ENCODE measurements around the gene FBRSL1. TPM values are rescaled to one million over a fixed set of nuclear protein-coding genes. Genes with fewer than 3 reads are reported as not detected.
A peak's percentile ranks its signal among the peaks of the same experiment; 100 is the strongest.

The FBRSL1 gene
- total and polyA plus RNA-seq, 8 donors = 31.1 to 62.5 (median 44.2) TPM

GRCh38 chr12:132505852-132506219 is 15.9 kb downstream of the FBRSL1 start:
- peaks cover 0 to 26% (median 0%) of the 10 kb centered on the region in 3 donors for H3K36me3 ChIP-seq
- no peaks in the 10 kb centered on the region for H3K27me3 ChIP-seq
- DNase-seq = no peak
- ATAC-seq = no peak
- peak overlapping the region; percentile 22 to 74 (median 72) for H3K27ac ChIP-seq
- intact Hi-C loops (cut with DNase I) = no loop called here
- H3K9me3 ChIP-seq = no peaks in the 10 kb centered on the region
- no peak for TF ChIP-seq CTCF (IDR thresholded peaks at IDR 0.05)
- no peak for FAIRE-seq
- 45 to 47% methylated on average over 10 of the region's 10 CpGs for WGBS, 2 donors
- H3K4me3 ChIP-seq = no peak overlapping the region
- H3K4me1 ChIP-seq = peaks cover 56 to 60% (median 59%) of the 10 kb centered on the region in 3 donors

GRCh38 chr12:132506328-132507160 is 16.6 kb downstream of the FBRSL1 start:
- WGBS, 2 donors = 9 to 12% methylated on average over 32 of the region's 32 CpGs
- DNase-seq = peak; percentile 83 to 93 (median 88)
- peaks cover 49 to 55% (median 53%) of the 10 kb centered on the region in 3 donors for H3K4me1 ChIP-seq
- peaks cover 0 to 26% (median 0%) of the 10 kb centered on the region in 3 donors for H3K36me3 ChIP-seq
- TF ChIP-seq CTCF (IDR thresholded peaks at IDR 0.05) = no peak
- peak overlapping the region in 2 of 4 donors; percentile 6 to 27 for H3K4me3 ChIP-seq
- no peaks in the 10 kb centered on the region for H3K9me3 ChIP-seq
- FAIRE-seq = no peak
- peak overlapping the region; percentile 22 to 74 (median 72) for H3K27ac ChIP-seq
- ATAC-seq = peak; percentile 76 to 91 (median 85)
- intact Hi-C loops (cut with DNase I) = no loop called here
- H3K27me3 ChIP-seq = no peaks in the 10 kb centered on the region

- Histone ChIP-seq H3K27ac (peak overlapping the region; percentile 22 to 74 (median 72)), H3K9me3 (no peaks in the 10 kb centered on the region), H3K4me3 (peak overlapping the region in 2 of 4 donors; percentile 6 to 27), H3K36me3 (peaks cover 0 to 26% (median 0%) of the 10 kb centered on the region in 3 donors), H3K4me1 (peaks cover 45 to 49% (median 47%) of the 10 kb centered on the region in 3 donors), H3K27me3 (no peaks in the 10 kb centered on the region)
- intact Hi-C loops (cut with DNase I) = no loop called here
- FAIRE-seq (no peak), DNase-seq (peak in 1 of 6 donors; percentile 29), ATAC-seq (no peak)
- TF ChIP-seq CTCF (IDR thresholded peaks at IDR 0.05) = no peak
- WGBS, 2 donors = 56 to 57% methylated on average over 15 of the region's 15 CpGs
Observed at GRCh38 chr12:132507161-132507538, 17.2 kb downstream of the FBRSL1 start.

- H3K9me3 ChIP-seq = no peaks in the 10 kb centered on the region
- H3K27ac ChIP-seq = peak overlapping the region in 1 of 4 donors; percentile 22
- TF ChIP-seq CTCF (IDR thresholded peaks at IDR 0.05) = no peak
- no peak overlapping the region for H3K4me3 ChIP-seq
- H3K27me3 ChIP-seq = no peaks in the 10 kb centered on the region
- peaks cover 0 to 26% (median 0%) of the 10 kb centered on the region in 3 donors for H3K36me3 ChIP-seq
- DNase-seq (peak in 3 of 6 donors; percentile 13 to 63 (median 27)), FAIRE-seq (no peak), ATAC-seq (no peak)
- WGBS, 2 donors = 73 to 78% methylated on average over 30 to 31 of the region's 31 CpGs
- peaks cover 42 to 45% (median 44%) of the 10 kb centered on the region in 3 donors for H3K4me1 ChIP-seq
- intact Hi-C loops (cut with DNase I) = no loop called here
Observed at GRCh38 chr12:132507656-132508490, 17.9 kb downstream of the FBRSL1 start.

Data from pancreas (tissue), 10 donors.